Ovary (tissue), 3 donors: Measurements from ENCODE around the gene TRIO.

Experiments used
- POLR2A ChIP-seq: fragments of 450-650 bp; IDR thresholded peaks from one replicate; pipeline ENCODE4 v1.6.1; 2017; ENCODE audit warnings: antibody characterized with exemption, mild to moderate bottlenecking, moderate library complexity
- TF ChIP-seq, protein P1 (sequence below), 3 donors: fragments of 450-650 bp in 2 of 3; fragments of 200-600 bp in 1 of 3; IDR thresholded peaks; one replicate each; pipeline versions ENCODE4 v1.5.1 to v1.8.0; 2016 to 2022; ENCODE audit warnings: antibody characterized with exemption in 3 of 3, mild to moderate bottlenecking in 1 of 3
- donor health status: DM: no; HTN: no; CAD: no.

DNA sequence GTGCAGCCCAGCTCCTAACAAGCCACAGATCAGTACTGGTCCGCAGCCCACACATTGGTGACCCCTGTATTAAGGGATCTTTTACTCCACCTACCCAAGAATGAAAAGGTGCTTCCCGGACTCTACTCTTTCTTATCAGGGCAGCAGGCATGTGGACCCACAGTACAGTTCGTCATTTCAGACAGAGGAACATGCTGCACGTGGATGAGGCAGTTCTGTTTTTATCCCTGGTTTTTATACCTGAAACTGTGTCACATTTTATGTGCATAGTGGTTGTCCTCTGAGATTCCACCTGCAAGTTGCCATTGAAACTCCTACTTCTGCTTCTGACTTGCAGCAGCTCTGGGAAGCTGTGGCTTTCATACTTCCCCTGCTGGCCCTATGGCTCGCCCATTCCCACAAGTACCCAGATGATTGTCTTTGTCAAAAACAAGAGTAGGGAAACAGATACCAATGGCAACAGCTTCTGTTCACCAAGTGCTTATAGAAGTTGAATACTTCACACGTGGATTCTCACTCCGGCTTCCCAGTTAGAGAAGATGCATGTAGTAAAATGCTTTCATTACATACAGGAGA, 208.0 kb downstream of the TRIO start:
- no peak for TF ChIP-seq POLR2A
- TF ChIP-seq, protein P1, sequence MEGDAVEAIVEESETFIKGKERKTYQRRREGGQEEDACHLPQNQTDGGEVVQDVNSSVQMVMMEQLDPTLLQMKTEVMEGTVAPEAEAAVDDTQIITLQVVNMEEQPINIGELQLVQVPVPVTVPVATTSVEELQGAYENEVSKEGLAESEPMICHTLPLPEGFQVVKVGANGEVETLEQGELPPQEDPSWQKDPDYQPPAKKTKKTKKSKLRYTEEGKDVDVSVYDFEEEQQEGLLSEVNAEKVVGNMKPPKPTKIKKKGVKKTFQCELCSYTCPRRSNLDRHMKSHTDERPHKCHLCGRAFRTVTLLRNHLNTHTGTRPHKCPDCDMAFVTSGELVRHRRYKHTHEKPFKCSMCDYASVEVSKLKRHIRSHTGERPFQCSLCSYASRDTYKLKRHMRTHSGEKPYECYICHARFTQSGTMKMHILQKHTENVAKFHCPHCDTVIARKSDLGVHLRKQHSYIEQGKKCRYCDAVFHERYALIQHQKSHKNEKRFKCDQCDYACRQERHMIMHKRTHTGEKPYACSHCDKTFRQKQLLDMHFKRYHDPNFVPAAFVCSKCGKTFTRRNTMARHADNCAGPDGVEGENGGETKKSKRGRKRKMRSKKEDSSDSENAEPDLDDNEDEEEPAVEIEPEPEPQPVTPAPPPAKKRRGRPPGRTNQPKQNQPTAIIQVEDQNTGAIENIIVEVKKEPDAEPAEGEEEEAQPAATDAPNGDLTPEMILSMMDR (IDR thresholded peaks at IDR 0.05), result no peak
